ENCODE results near the gene HIVEP2.

Gene HIVEP2

DNA sequence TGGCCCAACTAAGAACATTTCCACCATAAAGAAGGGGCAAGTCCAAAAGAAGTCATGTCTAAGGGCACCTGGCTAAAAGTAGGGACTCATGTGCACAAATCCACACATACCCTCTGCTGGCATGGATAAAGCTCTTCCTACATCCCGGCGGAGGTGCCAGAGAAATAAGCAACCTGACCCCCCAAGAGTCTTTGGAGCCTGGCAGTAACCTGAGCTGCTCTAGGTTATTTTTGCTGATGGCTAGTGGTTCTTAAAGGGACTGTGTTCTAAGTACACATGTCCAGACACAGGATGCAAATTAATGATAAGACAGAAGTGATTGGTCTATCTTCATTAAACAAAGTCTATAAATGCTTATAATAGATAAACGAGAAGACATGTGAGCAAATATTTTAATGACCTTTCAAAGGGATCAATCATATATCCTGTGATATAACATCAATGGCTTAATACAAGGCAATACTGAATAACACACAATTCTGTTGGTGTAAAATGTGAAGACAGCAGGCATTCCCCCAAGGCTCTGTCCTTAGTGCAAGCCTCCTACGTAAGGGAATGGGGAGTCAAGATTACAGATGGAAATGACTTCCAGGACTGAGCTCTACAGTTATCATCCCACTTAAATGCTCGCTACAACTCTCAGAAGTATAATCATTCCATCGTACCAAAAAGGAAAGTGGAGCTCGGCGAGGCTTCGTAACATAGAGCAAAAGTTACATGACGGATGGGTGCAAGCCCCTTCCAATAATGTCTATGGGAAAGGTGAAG lies 52.5 kb downstream of the HIVEP2 start:
- no peak for FAIRE-seq
- DNase-seq (ENCODE audit: low spot score), result no peak

DNA sequence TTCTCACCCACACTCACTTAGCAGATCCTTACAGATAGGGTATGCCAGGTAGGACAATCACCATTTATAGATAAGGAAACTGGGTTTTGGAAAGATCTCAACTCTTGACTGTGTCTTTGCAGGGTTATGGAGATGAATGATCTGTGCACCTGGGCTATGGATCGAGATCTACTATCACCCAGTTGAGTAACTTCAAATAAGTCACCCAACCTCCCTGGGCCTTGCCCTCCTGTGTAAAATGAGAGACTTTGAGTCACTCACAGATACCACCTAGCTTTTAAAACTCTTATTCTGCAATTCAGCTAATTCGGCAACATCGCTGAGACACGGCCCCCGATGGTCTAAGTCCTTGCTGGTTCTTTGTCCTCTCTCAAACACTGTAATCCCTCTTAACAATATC lies 53.5 kb downstream of the HIVEP2 start:
- FAIRE-seq, result no peak
- DNase-seq (ENCODE audit: low spot score), result no peak

DNA sequence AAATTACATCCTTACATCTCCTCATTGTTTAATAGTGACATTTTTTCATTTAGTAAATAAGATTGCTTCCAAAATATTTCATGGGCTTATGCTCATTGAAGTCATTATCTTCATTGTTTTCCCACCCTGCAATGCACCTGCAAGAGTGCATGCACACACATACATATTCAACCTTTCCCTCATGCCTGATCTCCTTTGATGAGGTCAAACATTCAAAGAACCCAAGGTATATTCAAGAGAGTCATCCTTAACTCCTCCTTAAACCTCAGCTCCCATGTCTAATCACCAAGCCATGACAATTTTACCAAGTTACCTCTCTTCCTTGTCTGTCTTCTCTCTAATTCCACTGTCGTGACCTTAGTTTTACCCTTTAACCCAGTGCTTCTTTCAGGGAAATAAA lies 56.5 kb downstream of the HIVEP2 start:
- FAIRE-seq, result no peak
- DNase-seq (ENCODE audit: low spot score), result no peak

DNA sequence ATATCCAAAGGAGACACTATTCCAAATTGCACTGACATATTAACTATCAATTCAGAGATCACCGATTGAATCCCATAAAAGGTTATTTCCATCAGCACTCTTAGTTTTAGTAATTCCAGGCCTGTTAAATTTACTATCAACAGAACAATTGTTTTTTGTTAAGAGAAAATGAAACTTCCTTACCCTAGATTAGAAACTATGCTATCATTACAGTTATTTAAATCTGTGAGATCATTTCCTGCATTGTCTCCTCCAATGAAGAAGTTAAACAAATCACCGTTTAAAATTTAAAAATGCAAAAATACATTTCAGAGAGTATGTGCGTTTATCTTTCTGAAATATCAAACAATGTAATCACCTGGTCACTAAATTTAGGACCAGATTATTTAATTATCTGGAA lies 57.5 kb downstream of the HIVEP2 start:
- no peak for DNase-seq (ENCODE audit: low spot score)
- no peak for FAIRE-seq

DNA sequence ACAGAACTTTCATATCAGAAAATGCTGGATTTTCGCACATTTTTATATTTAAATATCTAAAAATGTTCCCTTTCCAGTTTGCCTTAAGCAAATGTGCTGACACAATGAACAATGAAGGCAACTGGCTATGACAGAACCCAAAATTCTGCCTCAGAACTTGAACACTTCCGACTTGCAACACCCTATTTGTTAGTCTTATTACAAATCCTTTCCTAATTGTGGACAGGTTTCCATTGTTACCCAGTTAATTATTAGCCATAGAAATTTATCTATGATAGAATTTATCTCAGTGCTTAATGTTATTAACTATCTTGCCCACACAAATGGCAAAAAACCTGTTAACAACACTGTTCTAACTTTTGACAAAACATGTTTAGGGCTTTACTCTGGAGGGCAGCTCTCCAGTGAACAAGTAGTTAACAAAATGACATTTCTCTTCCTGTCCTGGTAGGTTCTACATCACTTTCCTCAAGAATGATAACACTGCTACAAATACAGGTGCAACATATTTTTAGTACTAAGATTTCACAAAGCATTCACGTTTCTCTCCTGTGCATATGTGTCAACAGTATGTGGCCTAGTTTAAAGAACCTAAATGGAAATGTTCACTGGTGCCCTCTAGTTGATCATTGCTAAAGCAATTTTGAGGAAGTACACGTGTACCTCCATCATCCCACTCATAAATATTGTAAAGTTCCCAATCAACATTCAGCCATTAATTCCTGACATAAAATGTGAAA lies 58.4 kb downstream of the HIVEP2 start:
- FAIRE-seq (peak; percentile 72), DNase-seq (ENCODE audit: low spot score) (peak; percentile 36)

DNA sequence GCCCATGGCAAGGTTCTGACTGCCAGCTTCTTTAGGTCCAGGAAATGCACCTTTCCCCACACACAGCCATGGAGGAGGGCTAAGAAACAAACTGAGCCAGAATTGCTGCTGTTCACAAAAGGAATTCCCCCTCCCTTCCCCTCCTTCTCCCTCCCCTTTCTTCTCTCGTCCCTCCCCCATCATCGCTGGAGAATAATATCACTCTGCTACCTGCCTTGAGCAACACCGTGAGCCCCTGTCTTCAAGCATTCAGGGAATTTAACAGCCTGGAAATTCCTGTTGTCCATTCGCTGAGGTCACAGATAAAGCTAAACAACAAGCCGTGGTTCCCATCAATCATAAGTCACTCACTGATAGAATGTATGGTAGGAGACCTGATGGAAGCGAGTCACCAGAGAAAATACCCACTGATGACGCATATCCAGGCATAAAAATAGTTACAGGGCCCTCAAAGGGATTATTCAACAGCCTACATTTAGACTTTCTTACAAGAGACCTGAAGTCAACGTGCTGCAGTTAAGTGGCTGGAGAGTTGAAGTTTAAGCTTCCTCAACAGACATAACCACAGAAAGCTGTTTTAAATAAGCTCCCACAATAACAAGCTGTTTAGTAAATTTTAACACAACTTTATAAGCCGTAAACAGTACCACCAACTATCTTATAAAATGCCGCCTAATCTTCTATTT lies 59.7 kb downstream of the HIVEP2 start:
- FAIRE-seq, result peak; percentile 97
- DNase-seq (ENCODE audit: low spot score), result peak; percentile 99

DNA sequence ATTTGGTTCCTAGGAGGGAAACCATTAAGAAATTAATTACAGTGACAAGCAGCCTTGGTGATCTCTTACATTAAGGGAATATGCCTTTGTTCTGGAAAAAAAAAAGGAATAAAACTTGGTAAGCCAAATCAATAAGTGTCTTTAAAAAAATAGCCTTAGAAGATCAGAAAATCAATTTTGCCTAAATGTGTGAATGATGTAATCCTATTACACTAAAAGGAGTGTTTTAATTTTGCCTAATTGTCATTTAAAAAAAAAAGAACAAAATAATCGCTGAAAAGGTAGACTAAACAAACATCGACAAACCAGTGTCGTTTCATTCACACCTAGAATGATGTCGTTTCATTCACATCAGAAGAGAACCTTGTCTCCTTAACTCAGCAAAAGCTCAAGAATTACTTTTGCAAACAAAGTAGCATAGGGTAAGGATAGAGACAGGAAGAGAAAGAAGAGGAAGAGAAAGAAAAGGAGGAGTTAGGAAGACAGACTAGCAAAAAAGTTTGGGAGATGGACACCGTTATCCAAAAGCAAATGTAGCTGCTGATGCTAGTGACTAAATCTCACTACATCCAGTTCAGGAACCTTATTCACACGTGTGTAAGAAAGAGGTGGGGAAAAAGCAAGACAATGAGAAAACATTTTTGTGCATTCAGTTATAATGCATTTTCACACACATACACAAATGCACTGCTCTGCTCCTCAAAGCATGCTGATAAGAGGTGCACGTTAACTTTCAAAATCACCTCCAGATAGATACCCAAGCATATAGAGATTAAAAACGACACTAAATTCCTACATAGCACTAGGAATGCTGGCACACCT lies 60.6 kb downstream of the HIVEP2 start:
- DNase-seq (ENCODE audit: low spot score) (no peak), FAIRE-seq (no peak)

DNA sequence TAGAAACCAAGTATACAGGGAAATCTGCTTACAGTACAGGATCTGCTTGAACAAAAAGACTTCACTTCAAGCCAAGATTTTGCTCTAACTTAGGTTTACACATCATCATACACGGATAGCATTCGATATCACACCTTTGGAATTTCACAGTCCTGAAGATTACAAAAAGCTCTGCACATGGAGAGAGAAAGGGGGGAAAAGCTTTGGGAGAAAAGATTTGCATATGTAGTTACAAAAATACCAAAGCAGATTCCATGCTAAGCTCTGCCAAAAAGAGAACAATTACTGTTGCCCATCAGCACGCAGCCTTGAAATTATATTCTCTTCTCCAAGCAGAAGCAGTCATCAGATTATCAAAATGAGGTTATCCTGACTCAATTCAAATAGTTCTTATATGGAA lies 62.0 kb downstream of the HIVEP2 start:
- DNase-seq (ENCODE audit: low spot score), result peak; percentile 49
- no peak for FAIRE-seq

DNA sequence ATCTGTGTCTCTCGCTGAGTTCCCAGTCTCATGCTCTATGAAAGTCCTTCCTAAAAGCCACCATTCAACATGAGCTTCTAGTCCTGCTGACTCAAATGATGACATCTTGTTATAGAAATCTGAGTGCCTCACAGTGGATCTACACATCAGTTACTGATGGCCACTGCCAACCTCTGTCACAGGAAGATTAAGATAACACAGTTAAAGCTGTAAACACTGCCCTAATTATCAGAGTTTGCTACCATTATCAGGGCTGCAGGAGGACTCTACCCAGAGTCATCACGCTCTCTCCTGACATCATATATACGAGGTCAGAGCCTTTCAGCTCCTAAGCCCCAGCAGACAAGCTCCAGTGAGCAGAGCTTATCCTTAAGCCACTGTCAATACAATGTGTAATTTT lies 63.2 kb downstream of the HIVEP2 start:
- FAIRE-seq (no peak), DNase-seq (ENCODE audit: low spot score) (peak; percentile 30)

DNA sequence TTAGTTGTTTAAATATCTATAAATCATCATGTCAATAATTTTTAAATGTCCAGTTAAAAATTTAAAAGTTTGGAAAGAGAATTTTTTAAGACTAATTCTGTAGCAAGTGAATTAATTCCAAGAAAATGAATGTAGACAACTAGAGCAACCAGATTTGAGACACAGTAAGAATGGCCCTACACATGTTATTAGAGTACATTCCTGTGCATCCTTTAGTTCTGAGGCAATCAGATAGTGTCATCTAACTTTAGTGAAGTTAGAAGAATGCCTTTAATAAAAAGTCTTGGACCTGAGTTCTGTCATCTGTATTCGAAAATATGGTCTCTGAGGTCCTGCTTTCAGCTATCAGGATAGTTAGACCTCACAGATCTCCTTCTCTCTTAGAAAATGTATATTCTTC lies 63.7 kb downstream of the HIVEP2 start:
- no peak for DNase-seq (ENCODE audit: low spot score)
- no peak for FAIRE-seq

DNA sequence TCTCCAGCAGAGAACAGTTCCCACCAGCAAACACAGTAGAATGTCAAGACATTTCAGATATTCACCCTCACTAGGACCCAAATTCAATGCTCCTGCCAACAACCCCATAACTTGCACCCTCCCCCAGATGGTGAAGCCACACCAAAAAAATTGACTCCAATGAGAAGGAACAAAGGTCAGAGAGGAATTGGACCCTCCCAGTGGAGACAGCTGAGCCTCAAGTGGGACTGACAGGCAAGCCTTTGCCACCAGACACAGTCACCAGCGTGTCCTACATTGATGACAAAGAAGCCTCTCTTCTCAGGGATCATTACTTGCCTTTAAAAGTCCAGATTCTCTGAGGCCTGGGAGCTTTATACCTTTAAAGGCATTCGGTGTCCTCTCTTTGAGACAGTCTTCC lies 64.8 kb downstream of the HIVEP2 start:
- no peak for FAIRE-seq

DNA sequence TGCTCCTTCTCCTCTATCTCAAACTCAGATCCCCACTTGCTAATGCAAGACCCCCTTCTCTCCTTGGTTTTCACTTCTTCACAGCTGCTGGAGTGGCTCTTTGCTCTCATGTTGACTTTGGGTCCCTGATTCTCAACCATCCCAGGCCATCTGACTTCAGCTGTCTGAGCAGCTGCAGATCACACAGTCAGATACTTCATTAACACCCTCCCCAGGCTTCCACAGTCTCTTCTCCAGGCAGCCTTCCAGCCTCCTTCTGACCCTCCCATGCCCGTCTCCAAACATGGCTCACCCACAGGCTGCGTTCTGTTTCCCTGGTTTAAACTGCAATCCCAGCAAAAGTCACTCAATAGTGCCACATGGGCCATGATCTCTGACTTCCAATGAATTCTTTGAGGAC lies 65.4 kb downstream of the HIVEP2 start:
- no peak for FAIRE-seq

More for the DNA sequence above, 64.8 kb downstream of the HIVEP2 start:
- no peak for DNase-seq (ENCODE audit: low spot score)

DNA sequence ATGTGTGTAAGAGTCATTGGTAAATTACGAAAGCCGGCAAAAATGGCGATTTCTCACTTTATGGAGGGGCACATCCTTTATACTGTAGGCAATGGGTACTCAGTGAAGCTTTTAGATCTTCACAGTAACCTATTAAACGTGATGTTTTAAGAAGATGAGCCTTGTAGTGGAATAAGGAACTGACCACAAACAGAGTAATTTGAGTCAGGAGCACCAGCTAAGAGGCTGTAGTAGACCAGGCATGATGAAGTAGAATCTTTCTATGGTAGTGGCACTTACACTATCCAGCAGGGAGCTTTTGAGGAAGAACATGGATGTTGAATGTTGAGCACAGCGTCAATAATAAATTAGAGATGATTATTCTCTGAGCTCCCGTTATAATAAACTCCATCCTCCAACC lies 65.9 kb downstream of the HIVEP2 start:
- DNase-seq (ENCODE audit: low spot score) (no peak), FAIRE-seq (no peak)

More for the DNA sequence above, 65.4 kb downstream of the HIVEP2 start:
- no peak for DNase-seq (ENCODE audit: low spot score)

DNA sequence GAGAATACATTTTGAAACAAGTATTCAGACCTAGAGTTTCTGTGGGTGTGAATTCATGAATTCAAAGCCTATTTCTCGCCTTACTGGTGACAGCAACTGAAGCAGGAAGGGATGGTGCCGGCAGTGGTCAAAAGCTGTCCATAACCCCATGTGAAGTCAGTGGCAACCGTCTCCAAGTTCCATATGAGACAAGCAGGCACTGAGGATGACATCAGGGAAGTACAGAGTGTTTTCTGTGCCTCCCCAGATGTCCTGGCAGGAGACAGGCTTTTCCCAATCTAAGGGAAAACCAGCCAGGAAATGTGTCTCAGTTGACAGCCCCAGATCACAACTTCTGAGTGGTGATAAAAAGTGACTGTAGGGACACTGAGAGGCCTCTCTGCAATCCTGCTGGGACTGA lies 66.6 kb downstream of the HIVEP2 start:
- FAIRE-seq (no peak), DNase-seq (ENCODE audit: low spot score) (no peak)

DNA sequence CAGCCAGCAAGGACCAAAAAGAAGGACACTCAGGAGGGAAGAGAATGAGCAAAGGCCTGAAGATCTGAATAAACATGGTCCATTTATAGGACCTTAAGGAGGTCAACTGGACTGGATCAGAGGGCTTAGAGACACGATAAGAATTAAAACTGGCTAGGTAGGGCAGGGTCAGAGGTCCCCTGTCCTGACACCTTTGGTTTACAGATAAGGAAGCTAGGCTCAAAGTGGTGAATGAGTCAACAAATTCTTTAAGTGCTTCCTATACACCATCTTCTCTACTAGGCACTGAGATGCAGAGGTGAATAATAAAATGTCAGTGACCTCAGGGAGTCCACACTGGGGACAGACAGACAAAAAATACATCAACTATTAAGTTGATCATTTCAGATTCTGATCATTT lies 70.3 kb downstream of the HIVEP2 start:
- DNase-seq (ENCODE audit: low spot score), result peak; percentile 77

DNA sequence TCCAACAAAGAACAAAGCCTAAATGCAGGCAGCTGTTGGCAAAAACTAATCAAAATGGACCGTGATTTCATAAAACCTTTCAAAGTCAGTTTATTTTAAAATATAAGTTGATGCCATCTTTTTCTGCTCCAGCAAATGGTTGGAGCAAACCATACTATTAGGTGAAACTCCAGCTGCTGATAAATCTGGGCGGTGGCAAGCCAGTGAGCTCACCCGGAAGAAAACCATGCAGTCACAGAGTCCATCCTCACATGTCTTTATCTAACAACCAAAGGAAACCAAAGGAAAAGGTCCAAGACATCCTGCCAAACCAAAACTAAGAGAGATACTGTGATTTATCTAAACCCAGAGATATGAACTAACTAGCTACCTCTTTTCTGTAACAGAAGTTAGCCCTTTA lies 72.6 kb downstream of the HIVEP2 start:
- DNase-seq (ENCODE audit: low spot score) (peak; percentile 70), FAIRE-seq (no peak)

More for the DNA sequence above, 70.3 kb downstream of the HIVEP2 start:
- FAIRE-seq, result peak; percentile 88

DNA sequence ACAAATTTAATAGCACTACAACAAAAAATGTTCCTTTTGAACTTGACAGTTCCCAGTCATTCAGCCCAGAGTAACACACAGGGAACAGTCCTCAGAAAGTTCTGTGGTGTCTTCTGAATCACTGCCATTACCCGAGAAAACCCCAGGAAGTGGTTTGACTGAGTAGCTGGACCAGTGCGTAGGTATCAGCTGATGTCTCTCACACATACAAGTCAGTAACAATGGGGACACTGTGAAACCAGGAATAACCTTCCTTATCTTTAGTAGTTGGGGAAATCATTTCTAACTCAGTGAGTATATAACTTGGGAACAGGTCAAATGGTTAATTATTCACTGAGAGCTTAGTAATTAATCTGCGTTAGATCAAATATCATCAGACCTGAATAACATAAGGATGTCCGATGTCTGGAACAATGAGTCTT lies 73.1 kb downstream of the HIVEP2 start:
- DNase-seq (ENCODE audit: low spot score) (peak; percentile 97), FAIRE-seq (peak; percentile 99)

DNA sequence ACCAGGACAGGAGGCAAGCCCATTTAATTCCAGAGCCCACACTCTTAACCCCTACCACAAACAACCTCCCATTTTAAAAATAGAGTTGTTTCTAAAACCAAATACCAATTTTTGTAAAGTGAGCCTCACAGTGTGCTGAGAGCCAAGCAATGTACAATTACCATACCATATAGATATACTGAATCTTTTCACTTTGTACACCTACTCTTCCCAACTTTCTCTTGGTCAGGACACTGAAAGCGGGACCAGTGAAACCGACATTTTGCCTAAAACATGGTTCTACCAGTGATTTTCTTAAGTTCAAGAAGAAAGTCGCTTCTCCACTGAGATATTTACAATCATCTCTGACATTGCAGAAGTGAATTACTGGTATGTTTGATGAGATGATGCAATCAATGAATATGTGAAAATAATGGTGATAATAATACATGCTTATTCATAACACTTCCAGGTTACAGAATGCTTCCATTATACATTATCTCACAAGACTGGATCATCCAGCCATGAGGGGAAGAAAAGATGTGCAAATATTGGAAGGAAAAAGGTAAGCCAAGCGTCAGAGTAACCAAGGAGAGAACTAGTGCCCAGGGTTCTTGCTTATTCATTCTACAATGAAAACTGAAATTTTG lies 74.1 kb downstream of the HIVEP2 start:
- DNase-seq (ENCODE audit: low spot score) (no peak), FAIRE-seq (no peak)

DNA sequence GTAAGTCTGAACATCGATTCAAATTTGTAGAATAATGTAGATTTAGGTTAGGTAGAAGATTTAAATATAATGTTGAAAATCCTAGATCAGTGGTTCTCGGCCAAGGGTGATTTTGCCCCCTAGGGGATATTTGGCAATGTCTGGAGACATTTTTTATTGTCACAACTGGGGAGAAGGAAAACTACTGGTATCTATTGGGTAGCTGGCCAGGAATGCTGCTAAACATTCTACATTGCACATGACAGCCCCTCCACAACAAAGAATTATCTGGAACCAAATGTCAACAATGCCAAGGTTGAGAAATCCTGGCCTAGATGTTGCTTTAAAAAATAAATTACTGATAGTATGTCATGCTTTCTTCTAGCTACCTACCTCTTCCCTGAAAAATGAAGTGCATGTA lies 76.1 kb downstream of the HIVEP2 start:
- no peak for FAIRE-seq
- DNase-seq (ENCODE audit: low spot score), result no peak

DNA sequence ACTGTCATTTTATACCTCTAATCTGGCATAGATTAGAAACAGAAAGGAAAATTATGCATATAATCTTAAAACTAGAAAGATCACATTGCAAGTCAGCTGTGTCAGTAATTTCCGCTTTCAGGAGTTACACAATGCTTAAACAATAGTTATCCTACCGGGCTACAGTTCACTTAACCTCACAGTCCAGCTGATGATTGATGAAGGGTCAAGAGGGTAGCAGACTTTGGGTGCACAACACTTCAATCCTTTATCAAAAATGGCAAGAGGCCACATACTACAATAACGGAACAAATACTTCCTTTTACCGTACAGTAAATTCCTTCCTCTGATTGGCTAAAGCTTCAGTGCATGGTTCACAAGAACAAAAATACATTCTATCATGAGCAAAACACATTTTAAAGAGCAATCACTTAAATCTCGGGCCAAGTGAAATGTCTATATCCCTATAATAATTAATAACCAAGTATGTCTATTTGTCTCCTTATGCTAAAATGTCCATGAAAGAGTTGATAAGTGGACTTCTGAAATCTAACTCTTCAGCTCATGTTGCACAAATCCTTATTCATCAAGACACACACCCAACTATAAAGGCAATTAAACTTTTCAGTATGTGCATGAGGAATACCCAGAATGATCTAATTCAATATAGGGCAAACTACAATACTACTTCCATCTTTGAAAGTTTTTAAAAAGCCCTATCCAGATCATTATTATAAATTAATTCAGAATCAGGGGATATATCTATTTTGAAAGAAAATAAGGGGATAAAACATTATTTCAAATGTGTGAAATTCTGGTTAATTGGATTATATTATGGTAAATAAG lies 76.8 kb downstream of the HIVEP2 start:
- peak; percentile 49 for DNase-seq (ENCODE audit: low spot score)
- FAIRE-seq, result peak; percentile 84

Data from RCC 7860 (cell line).